Smooth muscle cell of the brain vasculature (primary cell): ENCODE results near the gene HOXB2.

Source experiments
- DNase-seq: peaks from one replicate; pipeline ENCODE4 v3.0.0-alpha.2; 2012; ENCODE audit warnings: low read depth, low spot score

The HOXB2 gene

GRCh38 chr17:48545022-48545375 lies at the start of gene HOXB2:
HOXB2 (minus strand) TSS chr17:48545109; CDS start chr17:48544911, 198 bp downstream.
- DNase-seq = no peak

- DNase-seq = no peak
These were observed 49.1 kb upstream of the HOXB2 start for GRCh38 chr17:48593840-48594537.

DNA sequence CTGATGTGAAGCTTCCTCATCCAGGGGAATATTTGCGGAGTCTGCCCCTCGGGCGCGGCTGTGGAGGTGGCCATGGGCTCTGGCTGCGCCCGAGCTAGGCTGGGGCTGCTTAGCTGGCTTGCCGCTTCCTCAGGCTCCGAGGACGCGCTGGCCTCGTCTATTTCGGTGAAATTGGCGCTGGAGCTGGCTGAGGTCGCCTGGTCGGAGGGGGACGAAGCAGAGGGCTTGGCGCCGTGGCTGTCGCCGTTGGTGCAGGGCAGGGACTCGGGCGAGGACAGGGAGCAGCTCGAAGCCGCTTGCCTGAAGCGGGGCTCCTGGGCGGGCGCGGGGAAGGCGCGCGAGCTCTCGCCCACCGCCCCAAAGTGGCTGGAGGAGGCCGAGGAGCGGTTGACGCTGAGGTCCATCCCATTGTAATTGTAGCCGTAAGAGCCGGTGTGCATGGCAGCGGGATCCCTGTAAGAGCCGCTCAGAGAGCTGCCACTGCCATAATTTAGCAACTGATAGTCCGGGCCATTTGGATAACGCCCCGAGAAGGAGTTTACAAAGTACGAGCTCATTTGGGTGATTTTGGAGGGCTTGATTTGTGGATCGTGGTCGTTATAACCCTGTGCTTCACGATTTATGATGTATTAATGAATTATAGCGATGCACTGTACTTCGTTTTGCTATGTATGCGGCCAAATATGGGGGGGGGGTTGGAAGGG lies 48.4 kb upstream of the HOXB2 start, which contains the start of gene HOXB5:
Gene HOXB5, minus strand, starts transcription at position 654 of the 704 bp plus-strand sequence. Its CDS starts 97 bp downstream, at position 557.
- DNase-seq = no peak

DNA sequence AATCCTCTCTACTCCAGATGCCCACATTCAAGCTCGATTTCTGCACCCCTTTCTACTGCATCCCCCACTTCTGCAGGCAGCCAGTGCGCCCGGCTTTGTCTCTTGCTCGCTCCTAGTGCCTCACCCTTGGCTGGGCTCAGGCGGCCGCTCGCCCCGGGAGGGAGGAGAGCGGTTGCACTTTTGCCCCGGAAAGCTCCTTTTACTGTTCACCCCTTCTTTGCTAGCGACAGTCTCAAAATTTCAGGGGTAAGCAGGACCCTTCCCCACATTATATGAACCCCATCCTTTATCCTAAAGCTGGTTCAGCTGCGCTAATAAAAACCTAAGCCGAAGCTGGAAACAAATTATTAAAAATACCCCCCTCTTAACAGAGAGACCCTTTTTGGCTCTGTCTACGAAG lies 47.7 kb upstream of the HOXB2 start:
- DNase-seq = no peak

- DNase-seq = no peak
These were observed 47.2 kb upstream of the HOXB2 start for GRCh38 chr17:48592057-48592514.

GRCh38 chr17:48591255-48592056 lies 46.5 kb upstream of the HOXB2 start:
- no peak for DNase-seq

- no peak for DNase-seq
These were observed 45.8 kb upstream of the HOXB2 start for GRCh38 chr17:48590607-48591161.

DNA sequence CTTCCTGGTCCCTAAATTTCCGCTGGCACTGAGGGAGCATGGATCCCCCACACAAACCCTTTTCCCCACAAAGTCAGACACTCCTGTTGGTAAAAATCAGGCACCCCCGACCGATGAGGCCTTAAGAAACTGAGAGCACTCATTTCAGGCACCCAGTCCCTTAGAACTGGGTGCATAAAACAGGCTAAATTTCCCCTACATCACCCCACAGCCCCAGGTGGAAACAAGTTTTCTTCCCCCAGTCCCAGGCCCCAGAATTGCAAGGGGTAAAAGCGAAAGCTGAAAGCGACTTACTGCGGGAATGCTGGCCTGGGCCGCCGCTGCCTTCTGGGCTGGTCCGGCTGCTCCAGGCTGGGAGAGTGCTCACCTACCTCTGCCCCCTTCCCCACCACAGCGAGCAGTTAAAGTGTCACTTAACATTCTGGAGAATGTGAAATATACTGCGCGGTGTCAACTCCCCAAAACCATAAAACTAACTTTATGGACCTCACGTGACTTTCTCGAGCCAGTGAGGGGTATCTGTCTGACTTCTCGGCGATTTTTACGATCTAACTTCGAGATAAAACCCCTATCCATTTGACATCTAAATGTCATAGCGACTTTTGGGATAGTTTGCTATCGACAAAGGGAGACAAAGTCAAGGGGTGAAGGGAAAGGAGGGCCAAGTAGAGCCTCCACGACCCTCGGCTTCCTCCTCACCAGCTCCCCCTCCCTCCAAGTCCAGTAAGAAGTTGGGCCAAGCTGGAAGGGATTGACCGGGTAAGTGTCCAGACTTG lies 45.1 kb upstream of the HOXB2 start, which contains the start of gene HOXB3:
Gene HOXB3, minus strand, starts transcription at position 411 of the 776 bp plus-strand sequence. CDS start 37,767 bp downstream, outside the sequence.
- DNase-seq = no peak

- DNase-seq = no peak
These were observed 44.3 kb upstream of the HOXB2 start for GRCh38 chr17:48589060-48589830.

DNA sequence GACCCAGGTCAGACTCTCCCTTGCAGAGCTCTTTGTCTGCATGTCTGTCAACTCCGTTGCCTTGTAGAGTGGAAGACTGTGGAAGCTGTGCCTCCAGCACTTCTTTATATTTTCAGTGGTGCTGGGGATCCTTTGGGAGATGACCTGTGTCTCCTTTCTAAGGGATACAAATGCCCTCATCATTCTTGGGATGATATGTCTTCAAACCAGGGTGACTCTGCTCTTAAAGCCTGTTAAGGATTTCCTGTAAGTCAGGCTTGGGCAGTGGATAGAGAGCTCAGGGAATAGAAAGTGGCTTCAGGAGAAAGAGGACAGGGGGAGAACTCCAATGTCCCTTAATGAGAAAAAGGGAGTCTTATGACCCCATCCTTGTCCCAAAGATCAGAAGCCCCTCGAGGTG lies 43.6 kb upstream of the HOXB2 start:
- no peak for DNase-seq

- DNase-seq = no peak
These were observed 43.1 kb upstream of the HOXB2 start for GRCh38 chr17:48588074-48588415.

DNA sequence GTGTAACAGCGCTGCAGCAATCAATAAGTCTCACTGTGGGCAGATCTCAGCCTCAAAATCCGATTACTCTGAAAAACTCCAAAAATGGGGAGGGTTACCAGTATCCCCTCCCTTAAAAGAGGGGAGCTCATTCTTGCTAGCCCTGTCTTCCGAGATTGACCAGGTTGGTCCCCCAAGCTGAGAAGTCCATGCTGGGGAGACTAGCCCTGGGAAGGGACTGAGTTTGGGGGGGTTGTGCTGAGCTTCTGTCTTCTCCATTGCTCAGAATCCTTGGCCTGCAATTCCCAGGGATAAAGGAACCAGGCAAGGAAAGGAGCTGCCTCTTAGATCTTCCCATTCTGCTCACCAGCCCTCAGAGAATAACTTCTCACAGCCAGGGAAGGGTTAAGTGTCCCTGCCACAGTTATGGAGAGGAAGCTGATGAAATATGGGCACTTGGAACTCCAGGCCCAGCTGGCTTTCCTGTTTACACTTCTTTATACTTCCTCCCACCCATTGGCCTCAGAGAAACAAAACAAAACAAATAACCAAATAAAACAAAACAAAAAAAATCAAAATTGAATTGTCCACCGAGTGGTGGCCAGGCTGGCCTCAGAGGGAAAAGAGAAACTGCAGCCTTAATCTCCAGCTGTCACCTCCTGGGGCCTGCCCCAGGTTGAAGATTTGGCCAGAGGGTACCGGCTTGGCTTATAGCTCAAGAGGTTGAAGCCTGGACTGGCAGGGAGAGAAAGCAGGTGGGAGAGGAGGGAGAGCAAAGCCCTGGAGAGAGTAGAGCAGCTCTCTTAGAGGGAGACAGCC lies 42.6 kb upstream of the HOXB2 start:
- no peak for DNase-seq

DNA sequence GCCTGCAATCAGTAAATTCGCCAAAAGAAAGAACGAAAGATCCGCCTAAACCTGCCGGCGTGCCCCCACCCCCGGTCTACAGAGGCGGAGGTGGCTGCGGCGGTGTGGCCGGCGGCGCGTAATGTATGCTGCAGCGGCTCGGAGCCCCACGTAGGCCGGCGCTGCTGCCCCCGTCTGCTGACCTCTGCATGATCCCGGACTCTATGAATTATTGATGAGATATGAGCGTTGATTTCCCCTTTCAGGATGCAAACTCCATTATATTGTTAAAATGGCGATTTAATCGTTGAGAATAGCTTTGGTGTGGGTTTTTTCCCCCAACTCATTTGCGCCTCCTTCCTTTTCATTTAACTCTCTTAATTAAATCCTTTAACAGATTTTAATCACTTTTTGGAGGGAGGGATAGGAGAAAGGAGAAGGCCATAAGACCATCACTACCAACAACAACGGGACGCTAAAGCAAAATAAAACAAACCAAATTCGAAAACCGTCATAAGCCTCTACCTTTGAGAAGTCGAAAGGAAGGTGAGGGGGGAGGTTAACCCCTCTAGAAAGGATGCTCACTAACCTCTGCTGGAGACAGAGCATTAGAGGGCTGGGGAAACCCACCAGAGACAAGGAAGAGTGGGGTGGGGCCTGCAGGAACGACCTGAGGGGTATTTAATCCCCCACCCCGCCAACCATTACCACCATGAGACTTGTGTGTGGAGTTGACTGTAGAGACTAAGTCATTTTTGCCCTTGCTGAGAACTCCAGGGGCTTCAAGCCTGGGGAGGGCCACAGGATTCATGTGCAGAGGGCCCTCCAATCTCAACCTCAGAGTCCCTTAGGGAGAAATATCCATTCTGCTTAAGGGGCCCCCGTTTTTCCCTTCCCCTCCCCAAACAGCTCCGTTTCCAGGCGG lies 41.7 kb upstream of the HOXB2 start:
- no peak for DNase-seq

DNA sequence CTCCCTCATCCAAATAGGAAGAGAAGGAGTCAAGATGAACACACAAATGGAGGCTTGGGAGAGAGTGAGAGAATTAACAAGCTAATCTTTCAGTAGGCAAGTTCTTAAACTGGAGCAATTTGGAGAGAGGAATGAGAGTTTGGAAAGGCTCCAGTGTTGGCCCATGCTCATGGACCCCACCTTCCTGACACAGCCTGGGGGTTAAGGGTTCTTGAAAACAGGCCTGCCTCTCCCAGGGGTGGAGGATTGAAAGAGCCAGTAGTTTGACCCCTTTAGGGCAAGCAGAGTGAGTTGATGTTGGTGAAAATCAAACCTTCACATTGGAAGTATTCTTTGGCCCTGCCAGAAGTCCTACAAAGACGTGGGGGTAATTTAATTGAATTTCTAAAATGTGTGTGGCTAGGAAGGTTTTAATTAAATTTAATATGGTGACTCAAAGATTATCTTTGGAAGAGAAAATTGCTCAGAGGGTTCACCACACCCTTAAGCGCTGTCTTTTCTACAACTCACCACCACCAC lies 39.4 kb upstream of the HOXB2 start:
- no peak for DNase-seq

GRCh38 chr17:48583708-48584222 lies 38.9 kb upstream of the HOXB2 start:
- no peak for DNase-seq

DNA sequence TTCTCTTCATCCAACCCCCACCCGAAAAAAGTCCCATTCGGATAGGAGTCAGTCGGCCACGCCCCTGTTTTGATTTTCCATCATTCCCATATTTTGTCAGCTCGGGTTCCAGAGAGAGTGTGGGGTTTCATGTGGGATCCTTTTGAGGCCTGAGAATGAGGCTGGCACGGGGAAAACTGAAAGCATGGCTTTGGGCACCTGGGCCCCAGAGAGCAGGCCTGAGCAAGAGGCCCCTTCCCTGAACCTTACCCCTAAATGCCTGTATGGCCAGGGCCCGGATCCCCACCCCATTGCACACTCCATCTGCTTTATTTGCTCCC lies 37.8 kb upstream of the HOXB2 start:
- no peak for DNase-seq

DNA sequence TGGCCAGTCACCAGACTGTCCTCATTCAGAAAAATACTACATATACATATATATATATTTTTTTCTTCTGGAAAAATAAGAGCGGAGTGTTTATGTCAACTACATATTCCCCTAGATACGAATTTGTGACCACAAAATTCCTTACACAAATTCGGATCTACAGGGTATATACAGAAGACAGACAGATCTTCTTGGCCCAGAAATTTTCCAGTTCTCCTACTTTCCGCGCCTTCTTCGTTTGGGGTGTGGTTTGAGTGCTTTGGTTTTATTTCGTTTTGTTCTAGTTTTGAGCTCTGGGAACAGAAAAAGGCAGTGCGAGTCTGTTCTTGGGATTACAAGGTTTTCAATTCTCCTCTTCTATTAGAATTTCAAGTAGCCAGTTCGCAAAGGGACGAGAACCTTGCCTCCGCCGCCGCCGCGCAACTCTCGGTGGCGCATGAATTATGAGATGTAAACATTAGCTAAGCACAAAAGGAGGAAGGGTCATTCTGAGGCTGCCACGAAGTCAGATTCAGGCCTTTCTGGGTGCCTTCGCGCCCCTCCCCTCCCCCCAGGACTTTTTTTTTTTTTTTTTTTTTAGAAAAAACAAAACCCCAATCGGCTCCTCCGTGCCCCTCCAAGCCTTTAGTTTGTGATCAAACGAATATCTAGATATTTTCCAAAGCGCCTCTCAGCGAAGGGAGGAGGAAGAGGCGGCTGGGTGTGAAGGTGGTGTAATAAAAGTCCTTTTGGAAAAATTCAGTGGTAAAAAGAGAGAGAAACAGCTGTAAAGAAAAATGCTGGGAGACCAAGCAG lies 35.0 kb upstream of the HOXB2 start:
- no peak for DNase-seq

DNA sequence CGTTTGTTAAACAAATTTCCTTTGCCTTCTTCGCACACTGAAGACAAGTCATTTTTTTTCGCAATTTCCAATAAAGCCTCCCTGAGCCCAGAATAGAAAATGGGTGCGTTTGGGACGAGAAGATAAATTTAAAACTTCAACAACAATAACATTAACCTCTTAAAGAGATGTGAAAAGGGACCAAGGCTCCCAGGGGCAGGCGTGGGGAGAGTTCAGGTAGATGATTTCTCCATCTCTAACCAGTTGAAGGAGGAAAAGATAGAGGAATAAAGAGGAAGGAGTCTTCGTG lies 34.5 kb upstream of the HOXB2 start:
- no peak for DNase-seq
